Right kidney (tissue), 9 donors: Measurements from ENCODE around the gene SLC36A3.
"Not testable (repeated sequence)": the region's sequence is repeated elsewhere in the genome, so short reads cannot be mapped to it uniquely, and the experiment has no call there.

Experiments
- DNase-seq: peaks from one replicate; pipeline ENCODE4 v3.0.0-alpha.2; 2016
- long read RNA-seq, 8 donors: transcript quantifications; one replicate each; lab custom pipeline, GENCODE V29; 2026

The SLC36A3 gene
- long read RNA-seq, donor 1: 0 reads
- long read RNA-seq, donor 2: 0 reads
- long read RNA-seq, donor 3: 0 reads
- long read RNA-seq, donor 4: 0 reads
- long read RNA-seq, donor 5: 0 reads
- long read RNA-seq, donor 6: 0 reads
- long read RNA-seq, donor 7: 0 reads
- long read RNA-seq, donor 8: 0 reads

DNA sequence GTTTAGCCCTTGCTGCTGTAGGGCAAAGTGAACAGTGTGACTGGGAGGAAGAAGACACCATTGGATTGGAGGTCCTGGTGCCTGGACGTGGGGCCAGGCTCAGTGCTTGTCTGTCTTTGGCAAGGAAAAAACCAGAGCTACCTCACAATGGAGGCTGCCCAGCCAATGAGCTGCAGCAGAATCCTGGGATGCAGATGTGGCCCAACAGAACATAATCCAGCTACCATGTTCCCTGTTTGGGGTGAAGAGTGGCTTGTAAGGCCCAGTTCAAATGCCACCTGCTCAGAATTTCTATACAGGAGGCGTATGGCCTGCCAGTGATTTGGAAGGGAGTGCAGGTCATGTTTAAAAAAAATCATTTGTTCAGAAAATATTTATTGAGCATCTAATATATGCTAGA is at the start of gene SLC36A3:
SLC36A3 (minus strand) TSS at position 101 of the 400 bp plus-strand sequence. CDS start 412 bp downstream, outside the sequence.
- no peak for DNase-seq

- DNase-seq: no peak
These were observed 48.1 kb upstream of the SLC36A3 start for GRCh38 chr5:151351671-151352070.

- no peak for DNase-seq
These were observed 45.2 kb upstream of the SLC36A3 start for GRCh38 chr5:151348789-151349188.

GRCh38 chr5:151347369-151347768 is 43.8 kb upstream of the SLC36A3 start, which contains the start of gene SLC36A2:
SLC36A2 (minus strand) TSS chr5:151347559; CDS start chr5:151347460, 99 bp downstream.
- DNase-seq: no peak

GRCh38 chr5:151345808-151346478 is 42.4 kb upstream of the SLC36A3 start:
- DNase-seq: no peak

GRCh38 chr5:151345187-151345807 is 41.7 kb upstream of the SLC36A3 start:
- DNase-seq: no peak

GRCh38 chr5:151344088-151344487 is 40.5 kb upstream of the SLC36A3 start:
- DNase-seq: no peak

GRCh38 chr5:151340004-151340403 is 36.4 kb upstream of the SLC36A3 start:
- DNase-seq: no peak

- no peak for DNase-seq
These were observed 35.2 kb upstream of the SLC36A3 start for GRCh38 chr5:151338734-151339133.

DNA sequence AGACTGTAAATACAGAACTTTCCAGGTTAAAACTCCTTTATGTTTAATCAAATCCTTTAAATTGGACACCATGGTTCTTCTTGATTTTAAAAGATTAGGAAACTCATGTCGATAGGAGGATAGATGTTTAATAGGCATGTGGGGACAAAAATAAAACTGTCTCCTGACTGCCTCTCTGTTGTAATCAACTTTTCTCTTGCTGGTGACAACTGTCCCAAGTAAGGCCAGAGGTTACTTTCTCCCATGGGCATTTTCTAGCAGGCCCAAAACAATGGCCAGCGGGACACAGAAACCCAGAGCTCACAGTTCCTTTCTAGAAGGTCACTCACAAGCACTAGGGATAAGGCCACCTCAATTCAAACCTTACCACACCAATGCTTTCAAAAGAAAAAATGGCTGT is 29.3 kb upstream of the SLC36A3 start:
- no peak for DNase-seq

DNA sequence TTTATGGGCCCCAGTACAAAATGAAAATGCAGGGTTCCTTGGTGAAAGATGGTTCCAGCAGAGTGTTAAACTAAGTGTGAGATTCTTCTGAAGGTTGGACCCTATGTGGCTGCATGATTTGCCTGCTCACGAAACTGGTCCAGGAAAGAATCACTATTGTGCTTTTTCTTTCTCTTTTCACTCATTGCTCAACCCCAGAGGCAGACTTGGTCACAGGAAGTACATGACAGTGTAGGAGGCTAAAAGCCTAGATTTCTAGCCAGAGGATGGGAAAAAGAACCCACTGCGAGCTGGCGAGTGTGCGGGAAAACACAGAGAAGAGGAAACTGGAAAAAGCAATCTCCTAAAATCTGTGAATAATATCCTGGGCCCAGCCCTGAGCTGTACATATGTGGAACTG is 25.2 kb upstream of the SLC36A3 start:
- DNase-seq: no peak

- no peak for DNase-seq
These were observed 24.0 kb upstream of the SLC36A3 start for GRCh38 chr5:151327585-151327984.

DNA sequence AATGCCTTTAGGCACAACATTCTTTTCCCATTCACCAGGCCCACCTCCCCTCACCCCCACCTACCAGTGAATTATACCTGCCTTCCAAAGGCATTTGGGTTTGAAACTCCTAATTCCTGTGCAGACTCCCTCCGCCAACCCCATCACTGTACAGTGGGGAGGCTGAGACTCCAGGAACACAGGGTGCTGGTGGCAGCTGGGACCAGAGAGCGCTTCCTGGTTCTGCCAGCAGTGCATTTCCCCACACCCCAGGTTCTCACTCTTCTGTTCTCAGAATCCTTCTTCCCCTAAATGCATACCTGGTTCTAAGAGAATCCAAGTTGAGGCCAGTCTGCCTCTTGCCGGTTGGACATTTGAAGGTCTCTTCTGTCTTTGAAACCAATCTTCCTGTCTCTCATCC is 22.7 kb upstream of the SLC36A3 start:
- no peak for DNase-seq

GRCh38 chr5:151320481-151320880 is 16.9 kb upstream of the SLC36A3 start:
- no peak for DNase-seq

DNA sequence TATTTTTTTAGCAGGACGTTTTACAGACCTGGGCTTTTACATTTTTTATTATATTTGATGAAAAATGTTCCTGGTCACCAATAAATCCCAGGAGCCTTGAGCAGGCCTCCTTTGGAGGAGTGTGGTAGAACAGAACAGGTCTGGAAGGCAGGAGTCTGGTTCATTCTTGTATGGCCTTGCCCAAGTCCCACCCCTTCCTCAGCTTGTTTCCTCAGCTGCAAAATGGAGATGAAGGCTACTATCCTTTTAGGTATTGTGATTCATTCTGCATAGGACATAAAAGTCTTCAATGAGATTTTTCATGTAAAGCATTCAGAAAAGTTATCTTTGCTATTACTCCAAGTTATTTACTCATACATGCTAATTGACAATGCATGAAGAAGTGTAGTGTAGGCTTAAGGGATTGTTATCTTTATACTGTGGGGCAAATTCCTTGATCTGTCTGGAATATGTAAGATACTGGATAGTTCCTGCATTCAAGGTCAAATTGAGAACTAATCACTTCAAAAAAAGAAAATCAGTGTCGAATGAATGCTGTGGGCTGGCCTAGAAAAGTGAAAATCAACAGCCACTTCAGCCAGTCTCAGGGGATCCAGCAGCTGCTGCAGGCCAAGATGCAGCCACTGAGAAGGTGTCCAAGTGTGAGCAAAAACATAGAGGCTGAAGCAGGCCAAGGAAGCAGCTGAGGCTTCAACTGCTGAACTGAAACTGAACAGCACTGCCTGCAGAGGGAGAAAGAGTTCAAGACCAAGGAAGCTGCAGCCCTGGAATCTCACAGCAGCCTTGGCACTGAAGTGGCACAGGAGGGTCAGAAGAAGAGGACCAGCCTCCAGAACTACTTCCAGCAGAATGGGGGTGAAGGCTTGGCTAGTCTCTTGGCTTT is 15.5 kb upstream of the SLC36A3 start:
- DNase-seq: no peak

DNA sequence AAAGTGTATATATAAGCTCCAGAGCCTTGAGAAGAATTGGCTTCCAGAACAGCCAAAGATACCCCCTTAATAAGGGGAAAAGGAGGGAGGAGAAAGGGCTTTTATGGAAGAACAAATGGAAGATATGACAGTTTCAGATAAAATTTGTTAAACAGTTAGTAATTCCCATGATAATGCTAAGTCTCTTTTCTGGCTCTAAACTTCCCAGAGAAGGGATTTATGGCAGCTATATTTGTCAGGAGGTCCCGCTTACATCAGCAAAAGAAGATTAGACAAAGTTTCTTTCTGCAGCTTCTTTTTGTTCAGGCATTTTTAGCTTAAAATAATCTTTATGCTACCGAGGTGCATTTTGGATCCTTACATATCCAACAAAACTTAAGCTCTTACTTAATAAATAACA is 14.3 kb upstream of the SLC36A3 start:
- no peak for DNase-seq

DNA sequence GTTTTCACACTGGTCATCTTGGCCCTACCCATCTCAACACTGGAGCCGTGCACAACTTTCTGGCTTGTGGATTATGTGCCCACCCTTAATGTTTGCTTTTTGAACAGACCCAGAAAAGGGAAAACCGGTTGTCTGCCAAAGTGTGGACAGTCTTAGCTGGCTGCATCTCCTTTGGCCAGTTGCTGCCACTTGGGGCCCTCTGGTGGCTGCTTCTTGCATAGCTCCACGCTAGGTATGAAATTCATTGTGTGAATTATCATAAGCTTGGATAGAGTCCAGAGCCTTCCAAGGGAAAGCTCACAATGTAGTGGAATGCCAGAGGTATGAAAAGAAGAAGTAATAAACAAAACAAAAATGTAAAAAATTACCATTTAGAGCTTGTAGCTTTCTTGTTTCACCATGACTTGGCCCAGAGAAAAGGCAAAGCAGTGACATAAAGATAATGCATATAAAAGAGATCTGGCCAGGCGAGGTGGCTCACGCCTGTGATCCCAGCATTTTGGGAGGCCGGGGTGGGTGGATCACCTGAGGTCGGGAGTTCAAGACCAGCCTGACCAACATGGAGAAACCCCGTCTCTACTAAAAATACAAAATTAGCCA is 12.5 kb upstream of the SLC36A3 start:
- peak; percentile 44 for DNase-seq

DNA sequence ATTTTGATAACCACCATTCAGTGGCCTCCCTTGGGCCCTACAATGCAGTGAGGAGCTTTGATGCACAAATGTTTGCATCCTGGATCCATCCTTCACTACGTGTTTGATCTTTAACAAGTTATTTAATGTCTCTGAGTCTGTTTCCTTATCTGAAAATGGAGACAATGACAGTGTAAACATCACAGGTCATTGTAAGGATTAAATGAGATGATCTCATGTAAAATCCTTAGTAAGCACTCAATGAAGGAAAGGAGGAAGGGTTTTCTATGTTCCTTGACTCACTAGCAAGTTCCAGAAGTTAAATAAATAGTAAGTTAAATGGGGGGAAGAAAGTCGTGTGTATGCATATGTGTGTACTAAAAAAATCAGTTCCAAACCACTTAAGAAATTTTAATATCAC is 9.8 kb upstream of the SLC36A3 start:
- no peak for DNase-seq

GRCh38 chr5:151312756-151313324 is 9.3 kb upstream of the SLC36A3 start:
- no peak for DNase-seq

- no peak for DNase-seq
These were observed 7.4 kb upstream of the SLC36A3 start for GRCh38 chr5:151310932-151311331.

- DNase-seq: not testable (repeated sequence)
These were observed 6.3 kb upstream of the SLC36A3 start for GRCh38 chr5:151309821-151310220.

DNA sequence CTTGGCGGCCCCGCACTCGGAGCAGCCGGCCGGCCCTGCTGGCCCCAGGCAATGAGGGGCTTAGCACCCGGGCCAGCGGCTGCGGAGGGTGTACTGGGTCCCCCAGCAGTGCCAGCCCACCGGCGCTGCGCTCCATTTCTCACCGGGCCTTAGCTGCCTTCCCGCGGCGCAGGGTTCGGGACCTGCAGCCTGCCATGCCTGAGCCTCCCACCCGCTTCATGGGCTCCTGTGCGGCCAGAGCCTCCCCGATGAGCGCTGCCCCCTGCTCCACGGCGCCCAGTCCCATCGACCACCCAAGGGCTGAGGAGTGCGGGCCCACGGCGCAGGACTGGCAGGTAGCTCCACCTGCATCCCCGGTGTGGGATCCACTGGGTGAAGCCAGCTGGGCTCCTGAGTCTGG is 5.7 kb upstream of the SLC36A3 start:
- not testable (repeated sequence) for DNase-seq
